Astrocyte of the spinal cord (primary cell): ENCODE results near the gene AURKAIP1.
A peak's percentile ranks its signal among the peaks of the same experiment; 100 is the strongest.

Source experiments
- DNase-seq: peaks from one replicate; pipeline ENCODE4 v3.0.0; 2011; ENCODE audit warnings: low read depth, low spot score
- H3K4me3 ChIP-seq: 2 replicates; pipeline ENCODE4 v1.5.1; 2011; ENCODE audit warnings: low read depth, mild to moderate bottlenecking, low read length, moderate library complexity
- CTCF ChIP-seq: IDR thresholded peaks from 2 replicates; pipeline ENCODE4 v1.5.1; 2012; ENCODE audit warnings: low read depth, mild to moderate bottlenecking, low read length, inconsistent platforms
- in situ Hi-C: cut with HindIII; loops from 2 replicates; pipeline ENCODE4 v1.10.0; 2017; ENCODE audit warnings: low sequenced_read_pairs

Gene AURKAIP1

GRCh38 chr1:1402072-1402900 is 27.3 kb upstream of the AURKAIP1 start:
- peak; percentile 73 for TF ChIP-seq CTCF
- peak; percentile 56 for DNase-seq
- in situ Hi-C loops, result no loop called here
- H3K4me3 ChIP-seq, result no peak overlapping the region

DNA sequence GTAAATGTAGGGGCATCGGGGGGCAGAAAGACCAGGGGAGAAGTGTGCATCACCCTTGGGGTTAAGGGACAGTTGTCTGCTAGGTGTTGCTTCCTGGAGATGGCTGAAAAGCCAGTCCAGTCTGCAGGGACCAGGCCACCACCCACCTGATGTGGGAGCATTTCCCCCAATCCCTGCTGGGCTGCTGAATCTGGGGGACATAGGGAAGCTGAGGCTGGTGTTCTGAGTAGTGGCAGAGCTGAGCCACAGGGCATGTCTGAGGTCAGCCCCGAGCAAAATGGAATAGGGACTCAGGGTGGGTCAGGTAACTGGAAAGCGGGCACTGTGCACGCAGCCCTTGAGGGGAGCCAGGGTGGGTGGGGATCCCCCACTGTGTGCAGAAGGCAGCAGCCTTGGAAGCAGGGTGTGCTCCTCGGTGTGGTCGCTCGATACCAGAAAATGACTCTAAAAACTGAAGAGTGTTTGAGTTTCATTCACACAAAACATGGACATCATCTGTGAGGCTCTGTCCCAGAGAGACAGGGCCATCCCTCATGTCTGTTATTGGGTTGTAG is 26.5 kb upstream of the AURKAIP1 start:
- no peak for DNase-seq
- TF ChIP-seq CTCF, result no peak
- in situ Hi-C loops, result no loop called here
- H3K4me3 ChIP-seq, result no peak overlapping the region

DNA sequence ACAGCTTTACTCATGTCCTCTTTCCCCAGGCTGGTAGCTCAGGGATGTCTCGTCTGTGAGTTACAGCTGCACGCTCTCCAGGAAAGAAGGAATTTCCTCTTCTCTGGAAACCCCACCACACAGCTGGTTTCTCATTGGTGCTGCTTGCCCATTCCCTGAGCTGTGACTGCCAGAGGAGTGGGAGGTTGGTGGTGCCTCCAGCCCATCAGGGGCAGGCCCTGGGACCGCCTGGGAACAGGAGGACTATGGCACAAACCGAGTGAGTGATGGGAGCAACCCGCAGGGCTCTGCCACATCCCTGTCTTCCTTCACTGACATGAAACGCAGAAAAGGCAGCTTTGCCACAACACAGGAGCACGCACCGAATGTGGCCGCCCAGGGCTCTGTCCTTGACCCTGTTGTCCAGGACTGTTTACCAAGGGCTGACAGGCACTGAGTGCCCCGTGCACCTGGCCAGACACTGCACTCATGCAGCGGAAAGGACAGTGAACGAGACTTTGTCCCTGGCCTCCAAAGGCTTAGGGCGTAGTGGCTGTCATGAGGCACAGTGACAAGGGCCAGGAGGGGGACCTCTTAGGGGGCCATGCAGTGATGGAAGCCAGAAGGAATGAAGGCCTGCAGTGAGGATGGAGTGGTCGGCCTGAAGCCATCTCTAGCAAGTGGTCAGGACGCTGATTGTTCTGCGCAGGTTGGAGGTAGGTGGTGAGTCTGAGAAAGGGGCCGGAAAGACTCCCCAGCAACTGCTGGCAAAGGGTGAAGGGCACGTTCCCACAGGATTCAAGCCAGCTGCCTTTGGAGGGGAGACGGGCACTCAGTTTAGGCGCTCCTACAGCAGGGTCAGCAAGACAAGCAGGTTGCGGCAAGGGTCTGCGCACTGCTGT is 25.8 kb upstream of the AURKAIP1 start:
- H3K4me3 ChIP-seq, result peak overlapping the region; percentile 88
- no peak for TF ChIP-seq CTCF
- DNase-seq, result no peak
- in situ Hi-C loops, result no loop called here

DNA sequence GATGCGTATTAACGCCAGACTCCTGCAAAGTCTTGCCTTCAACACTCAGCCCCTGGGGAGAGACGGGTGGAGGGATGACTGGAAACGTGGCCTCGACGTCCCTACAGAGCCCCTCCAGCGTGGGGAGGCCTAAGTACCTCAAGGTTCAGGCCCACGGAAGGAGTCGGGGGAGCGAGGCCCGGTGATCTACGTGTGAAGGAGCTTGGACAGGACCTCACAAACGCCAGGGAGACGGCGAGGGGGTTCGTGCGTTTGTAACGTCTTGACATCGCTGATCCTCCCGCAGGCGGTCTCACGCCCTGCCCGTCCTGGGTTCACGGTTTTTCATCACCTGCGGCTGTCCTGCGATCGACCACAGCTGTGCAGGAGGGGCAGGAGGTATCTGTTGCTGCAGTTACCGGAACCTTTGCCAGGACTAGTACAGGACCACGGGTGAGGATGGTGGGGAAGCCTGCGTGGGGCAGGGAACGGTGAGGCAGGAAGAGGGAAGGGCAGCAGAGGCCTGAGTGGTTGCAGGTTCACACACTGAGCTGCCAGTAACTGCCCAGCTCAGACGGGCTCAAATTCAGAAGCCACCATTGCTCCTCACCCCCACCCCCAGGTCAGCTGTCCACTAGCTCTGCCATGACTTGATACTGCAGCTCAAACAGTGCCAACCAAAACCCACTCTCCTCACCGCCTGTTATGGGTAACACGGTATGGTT is 25.0 kb upstream of the AURKAIP1 start:
- TF ChIP-seq CTCF, result no peak
- DNase-seq, result peak; percentile 12
- in situ Hi-C loops, result no loop called here
- H3K4me3 ChIP-seq, result peak overlapping the region; percentile 88

DNA sequence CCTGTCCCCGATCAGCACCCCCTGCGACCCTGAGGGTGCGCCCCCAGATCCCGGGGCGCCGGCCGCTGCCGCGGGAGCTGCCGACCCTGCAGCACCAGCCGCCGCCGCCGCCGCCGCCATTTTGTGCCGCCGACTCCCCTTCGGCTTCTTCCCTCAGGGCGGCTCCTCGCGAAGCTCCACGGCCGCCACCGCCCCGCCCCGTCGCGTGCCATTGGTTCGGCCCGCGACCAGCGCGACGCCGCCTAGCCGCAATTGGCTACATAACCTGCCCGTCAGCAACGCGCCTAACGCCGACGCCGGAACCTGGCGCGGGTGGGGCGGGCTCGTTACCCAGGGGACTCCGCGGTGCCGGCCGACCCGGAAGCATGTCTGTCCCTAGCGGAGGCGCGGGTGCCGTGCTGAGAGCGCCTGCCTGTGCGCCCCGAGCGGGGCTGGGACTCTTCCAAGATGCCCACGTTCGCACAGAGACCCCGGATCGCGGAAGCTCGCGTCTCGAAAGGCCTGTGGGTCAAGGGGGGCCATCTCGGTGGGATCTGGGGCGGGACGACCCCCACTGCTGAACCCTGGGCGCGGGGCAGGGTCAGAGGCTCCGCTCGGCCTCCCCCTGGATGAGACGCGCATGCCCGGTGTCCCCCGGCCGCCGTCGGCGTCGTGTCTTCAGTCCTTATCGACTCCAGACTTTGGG is 24.3 kb upstream of the AURKAIP1 start, which contains the start of gene CCNL2:
TSS of gene CCNL2 (minus strand) at position 149 of the 685 bp plus-strand sequence. CDS start at position 120, 29 bp downstream.
- peak; percentile 99 for DNase-seq
- in situ Hi-C loops, result no loop called here

More for the DNA sequence above, 24.3 kb upstream of the AURKAIP1 start, which contains the start of gene CCNL2:
- TF ChIP-seq CTCF, result peak; percentile 62
- peak within 1 kb of the TSS; percentile 91 for H3K4me3 ChIP-seq
